SK-N-DZ (cell line): ENCODE data around the gene LLGL2.

Experiments
- DNase-seq: peaks from one replicate; pipeline ENCODE4 v3.0.0-alpha.2; 2015; ENCODE audit warnings: low spot score

Gene LLGL2

DNA sequence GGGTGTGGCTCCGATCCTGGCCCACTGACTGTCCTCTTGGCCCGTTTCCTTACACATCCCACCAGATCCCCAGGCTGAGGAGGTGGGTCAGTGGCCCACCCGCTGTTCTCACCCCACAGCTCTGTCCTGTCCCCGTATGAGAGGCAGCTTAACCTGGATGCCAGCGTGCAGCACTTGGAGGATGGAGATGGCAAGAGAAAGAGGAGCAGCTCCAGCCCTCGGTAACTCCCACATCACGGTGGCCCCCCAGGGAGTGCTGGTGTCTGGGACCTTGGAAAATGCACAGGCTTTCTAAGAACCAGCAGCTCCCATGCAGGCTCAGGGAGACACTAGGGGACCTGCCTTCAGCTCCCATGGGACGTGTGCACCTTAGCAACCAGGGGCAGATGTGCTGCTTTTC, 4.2 kb upstream of the LLGL2 start:
- DNase-seq: no peak

GRCh38 chr17:75521951-75522727, 3.4 kb upstream of the LLGL2 start:
- DNase-seq: no peak

GRCh38 chr17:75523647-75524046, 1.9 kb upstream of the LLGL2 start:
- DNase-seq: no peak

DNA sequence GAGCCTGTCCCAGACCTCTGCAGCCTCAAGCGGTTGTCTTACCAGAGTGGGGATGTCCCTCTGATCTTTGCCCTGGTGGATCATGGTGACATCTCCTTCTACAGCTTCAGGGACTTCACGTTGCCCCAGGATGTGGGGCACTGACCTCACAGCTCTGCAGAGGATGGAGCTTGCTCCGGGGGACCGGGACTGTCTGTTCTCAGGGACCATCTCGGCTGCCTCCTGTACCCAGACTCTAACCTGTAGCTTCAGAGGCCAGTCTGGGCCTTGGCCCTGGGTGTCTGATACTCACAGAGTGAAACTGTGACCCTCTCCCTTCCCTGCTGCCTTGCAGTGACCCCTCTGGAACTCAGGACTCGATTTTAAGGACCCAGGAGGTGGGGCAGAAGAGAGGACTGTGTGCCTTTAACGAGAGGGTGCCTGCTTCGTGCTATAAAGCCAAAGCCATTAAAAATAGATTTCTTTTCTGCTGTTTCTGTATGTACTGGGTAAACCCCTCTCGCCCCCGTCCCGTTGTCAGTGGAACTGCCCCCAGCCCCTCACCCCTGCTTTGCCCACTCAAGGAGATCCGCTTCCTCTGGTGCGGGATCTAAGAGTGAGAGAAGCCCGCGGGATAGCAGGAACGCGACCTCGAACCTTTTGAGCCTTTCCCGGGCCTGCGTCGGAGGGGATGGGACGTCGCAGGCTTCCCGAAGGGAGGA, 1.1 kb upstream of the LLGL2 start:
- no peak for DNase-seq

- no peak for DNase-seq
These were observed 483 bp downstream of the LLGL2 start for GRCh38 chr17:75525806-75526554.

DNA sequence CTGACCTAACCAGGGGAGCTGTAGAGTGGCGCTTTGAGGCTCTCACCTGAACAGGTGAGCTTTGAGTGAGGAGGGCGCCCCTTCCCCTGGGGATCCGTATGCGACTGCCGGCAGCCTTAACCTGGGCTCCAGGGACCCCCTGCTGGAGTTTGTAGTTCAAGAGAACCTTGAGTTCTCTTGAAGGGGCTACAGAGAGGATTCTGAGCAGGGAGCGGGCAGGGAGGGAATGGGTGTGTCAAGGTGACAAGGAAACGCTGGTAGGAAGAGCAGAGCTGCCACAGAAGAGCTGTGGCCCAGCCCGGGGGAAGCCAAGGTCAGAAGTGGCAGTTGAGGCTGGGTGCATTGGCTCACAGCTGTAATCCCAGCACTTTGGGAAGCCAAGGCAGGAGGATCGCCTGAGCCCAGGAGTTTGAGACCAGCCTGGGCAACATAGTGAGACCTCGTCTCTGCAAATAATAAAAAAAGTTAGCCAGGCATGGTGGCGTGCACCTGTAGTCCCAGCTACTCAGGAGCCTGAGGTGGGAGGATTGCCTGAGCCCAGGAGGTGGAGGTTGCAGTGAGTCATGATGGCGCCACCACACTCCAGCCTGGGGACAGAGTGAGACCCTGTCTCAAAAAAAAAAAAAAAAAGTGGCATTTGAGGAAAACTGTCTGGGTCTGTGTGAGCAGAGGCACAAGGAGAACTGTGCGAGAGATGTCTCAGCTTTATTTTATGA, 1.2 kb downstream of the LLGL2 start:
- no peak for DNase-seq

- DNase-seq: no peak
These were observed 5.6 kb downstream of the LLGL2 start for GRCh38 chr17:75530837-75531720.

DNA sequence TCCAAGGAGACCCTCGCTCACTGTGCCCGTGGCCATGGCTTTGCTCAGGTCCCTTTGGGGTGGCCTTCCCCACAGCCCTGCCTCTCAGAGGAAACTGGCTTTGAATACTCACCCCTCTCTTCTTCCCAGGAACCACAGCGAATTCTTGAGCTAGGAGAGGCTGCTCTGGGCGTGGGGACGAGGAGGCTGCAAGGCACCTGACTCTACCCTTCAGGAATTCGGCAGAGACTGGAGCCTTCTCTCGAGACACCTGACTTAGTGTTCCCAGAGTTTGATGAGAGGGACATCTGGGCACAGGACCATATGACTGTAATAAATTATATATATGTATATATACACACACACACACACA, 6.2 kb downstream of the LLGL2 start:
- no peak for DNase-seq

GRCh38 chr17:75535119-75535537, 9.6 kb downstream of the LLGL2 start:
- DNase-seq: no peak

GRCh38 chr17:75535871-75536270, 10.4 kb downstream of the LLGL2 start:
- DNase-seq: no peak

DNA sequence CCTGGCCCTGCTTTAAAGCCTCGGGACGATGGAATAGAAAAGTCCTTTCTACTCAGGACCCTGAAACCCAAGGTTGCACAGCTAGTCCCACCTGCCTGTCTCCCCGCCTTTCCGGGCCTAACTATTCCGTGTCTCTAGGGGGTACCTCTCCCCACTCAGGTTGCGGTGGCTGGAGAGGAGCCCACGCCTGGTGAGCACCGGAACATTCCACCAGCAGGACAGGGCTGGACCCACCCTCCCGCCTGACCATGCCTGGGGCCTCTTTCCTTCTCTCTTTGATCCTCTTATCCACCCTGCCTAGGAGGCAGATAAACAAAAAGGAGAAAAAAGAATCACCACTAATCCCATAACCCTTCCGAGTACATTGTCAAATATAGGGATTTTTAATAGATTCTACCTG, 10.9 kb downstream of the LLGL2 start:
- no peak for DNase-seq

DNA sequence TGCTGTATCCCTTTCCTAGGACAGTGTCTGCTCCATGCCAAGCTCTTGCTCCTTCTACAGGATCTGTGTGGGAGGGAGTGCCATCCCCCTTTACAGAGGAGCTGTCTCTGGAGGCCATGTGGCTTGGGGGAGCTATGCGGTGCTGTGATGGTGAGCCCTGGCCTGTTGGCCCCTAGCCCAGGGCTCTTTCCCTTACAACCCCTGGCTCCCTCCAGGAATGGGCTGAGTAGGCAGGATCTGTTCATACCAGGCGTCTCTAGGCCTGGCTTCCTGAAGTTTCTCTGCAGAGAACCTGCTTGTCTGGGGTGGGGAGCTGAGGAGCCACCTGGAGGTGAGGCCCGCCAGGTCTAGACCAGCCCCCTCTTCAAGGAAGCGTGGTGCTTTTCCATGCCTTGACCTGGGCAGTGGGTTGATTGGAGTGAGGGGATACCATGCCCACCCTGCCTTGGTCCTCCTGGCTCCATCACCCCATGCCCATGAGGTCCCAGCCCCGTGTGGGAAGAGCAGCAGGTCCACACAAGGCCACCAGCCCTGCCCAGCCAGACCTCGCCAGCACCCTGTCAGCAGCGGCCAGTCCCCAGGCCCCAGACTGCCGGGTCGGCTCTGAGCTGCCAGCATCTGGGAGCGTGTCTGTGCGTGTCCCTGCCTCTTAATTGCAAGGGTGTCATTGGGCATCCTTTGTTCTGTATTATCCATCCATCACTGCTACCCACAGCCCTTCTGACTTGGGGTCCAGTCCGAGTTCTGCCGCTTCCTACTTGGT, 14.7 kb downstream of the LLGL2 start:
- no peak for DNase-seq

- no peak for DNase-seq
These were observed 15.5 kb downstream of the LLGL2 start for GRCh38 chr17:75540923-75541503.

DNA sequence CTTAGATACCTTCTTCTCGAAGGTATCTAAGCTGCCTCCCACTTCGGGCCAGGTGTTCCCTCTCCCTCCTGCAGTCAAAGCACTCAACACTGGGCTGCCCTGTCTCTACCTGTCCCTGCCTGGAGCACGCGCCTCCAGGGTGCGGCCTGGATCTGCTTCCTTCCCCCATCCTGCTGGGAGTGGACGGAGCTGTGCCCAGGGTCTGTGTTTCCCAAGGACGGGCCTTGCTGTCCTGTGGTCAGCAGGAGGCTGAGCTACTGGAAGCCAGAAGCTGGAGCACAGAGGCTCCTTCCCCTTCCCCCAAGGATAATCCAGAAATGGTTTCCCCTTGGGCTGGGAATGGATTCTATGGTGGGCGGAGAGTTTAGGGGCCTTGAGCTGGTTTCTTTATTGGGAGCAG, 16.7 kb downstream of the LLGL2 start:
- no peak for DNase-seq

DNA sequence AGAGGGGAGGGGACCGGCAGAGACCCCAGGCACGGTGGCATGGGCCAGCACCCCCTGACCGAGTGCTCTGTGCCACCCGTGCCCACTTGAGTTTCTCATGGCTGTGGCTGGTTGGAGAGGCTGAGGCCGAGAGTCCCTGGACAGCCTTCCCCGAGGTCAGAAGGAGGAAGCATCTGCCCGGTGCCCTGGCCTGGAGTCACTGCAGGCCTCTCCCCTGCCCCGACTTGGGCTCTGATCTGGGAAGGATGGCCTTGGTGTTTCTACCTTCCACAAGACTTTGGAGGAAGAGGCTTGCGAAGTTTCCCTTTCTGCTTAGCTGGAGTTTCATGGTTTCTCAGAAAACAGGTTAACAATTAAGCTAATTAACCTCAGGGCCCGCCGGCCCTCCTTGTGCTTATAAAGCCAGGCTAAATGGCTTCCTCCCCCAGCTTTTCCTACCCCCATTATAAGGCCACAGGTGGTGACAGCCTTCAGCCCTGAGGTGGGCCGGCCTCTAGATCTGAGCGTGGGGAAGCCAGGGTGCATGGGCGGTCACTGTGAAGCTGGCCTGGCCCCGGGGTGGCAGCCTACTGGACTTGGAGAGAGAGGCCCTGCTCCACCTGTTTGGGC, 17.3 kb downstream of the LLGL2 start:
- no peak for DNase-seq

DNA sequence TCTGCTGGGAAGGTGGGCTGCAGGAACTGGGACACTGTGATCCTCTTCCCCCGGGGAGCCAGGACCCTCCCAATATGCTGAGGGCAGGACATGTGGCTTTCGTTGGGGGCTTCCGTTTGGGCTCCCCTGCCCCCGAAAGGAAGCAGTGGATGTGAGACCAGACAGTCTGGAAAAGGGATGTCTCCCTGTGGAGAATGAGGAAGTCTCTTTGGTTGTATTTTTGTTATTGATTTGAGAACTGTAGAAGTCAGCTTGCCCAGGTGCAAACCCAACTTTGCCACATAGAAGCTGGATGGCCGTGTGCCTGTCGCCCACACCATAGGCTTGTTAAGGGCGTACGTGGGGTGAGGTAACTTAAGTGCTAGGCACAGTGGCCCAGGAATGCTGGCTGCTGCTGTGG, 18.8 kb downstream of the LLGL2 start:
- no peak for DNase-seq

DNA sequence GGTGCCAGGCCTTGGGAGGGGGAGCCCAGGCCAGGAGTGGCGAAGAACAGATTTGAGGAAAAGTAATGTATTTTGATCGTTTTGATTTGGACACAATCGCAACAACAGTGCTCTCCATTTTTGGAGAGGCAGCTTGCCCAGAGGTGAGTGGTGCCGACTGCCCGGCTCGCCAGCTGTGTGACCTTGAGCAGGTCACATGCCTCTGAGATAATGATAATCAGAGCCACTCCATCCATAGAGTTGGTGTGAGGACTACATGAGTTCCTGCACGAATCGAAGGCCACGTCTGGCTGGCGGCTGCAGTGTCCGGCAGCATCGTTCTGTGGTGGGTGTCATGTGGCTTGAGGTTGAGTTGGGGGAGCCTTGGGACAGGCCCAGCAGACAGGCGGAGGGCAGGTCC, 20.7 kb downstream of the LLGL2 start:
- DNase-seq: no peak

GRCh38 chr17:75547091-75547490, 21.6 kb downstream of the LLGL2 start:
- DNase-seq: no peak

DNA sequence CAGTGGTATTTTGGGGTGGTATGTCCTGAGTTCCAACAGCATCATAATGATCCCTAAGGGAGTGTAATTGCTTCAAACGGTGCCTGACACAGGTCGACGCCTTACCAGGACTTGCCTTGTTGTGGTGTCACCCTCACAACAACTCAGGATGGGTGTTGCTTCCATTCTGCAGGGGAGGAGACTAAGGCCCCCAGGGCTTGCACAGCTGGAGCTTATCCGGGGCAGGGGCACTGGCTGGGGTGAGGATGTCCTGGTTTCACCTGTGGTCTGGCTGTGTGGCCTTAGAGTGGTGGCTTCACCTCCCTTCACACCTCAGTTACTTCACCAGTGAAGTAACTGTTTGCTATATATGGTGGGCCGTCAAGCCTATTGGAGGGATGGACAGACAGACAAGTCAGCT, 23.3 kb downstream of the LLGL2 start:
- DNase-seq: no peak
